ENCODE measurements around the gene NEURL2.

GRCh38 chr20:45880988-45881788 lies 9.8 kb downstream of the NEURL2 start, which contains the start of gene ZSWIM1:
- TF ChIP-seq, protein P1, sequence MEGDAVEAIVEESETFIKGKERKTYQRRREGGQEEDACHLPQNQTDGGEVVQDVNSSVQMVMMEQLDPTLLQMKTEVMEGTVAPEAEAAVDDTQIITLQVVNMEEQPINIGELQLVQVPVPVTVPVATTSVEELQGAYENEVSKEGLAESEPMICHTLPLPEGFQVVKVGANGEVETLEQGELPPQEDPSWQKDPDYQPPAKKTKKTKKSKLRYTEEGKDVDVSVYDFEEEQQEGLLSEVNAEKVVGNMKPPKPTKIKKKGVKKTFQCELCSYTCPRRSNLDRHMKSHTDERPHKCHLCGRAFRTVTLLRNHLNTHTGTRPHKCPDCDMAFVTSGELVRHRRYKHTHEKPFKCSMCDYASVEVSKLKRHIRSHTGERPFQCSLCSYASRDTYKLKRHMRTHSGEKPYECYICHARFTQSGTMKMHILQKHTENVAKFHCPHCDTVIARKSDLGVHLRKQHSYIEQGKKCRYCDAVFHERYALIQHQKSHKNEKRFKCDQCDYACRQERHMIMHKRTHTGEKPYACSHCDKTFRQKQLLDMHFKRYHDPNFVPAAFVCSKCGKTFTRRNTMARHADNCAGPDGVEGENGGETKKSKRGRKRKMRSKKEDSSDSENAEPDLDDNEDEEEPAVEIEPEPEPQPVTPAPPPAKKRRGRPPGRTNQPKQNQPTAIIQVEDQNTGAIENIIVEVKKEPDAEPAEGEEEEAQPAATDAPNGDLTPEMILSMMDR (IDR thresholded peaks at IDR 0.05) = no peak
- TF ChIP-seq POLR2A (IDR thresholded peaks at IDR 0.05) (peak in 1 of 2 donors; percentile 50), POLR2AphosphoS5 (IDR thresholded peaks at IDR 0.05; ENCODE audit: insufficient read depth in 1 of 2, low read depth in 1 of 2) (peak; percentile 88 to 92)
